GM23338 (cell line): Measurements from ENCODE around the gene ZNRD2. TPM values are rescaled to one million over a fixed set of nuclear protein-coding genes. Genes with fewer than 3 reads are reported as not detected.

Source experiments
- ATAC-seq: fragments of 200-7000 bp; cut with Tn5 transposase; 3 replicates; pipeline ENCODE4 v1.9.1; 2020
- DNase-seq: peaks from one replicate; pipeline ENCODE4 v3.0.0-alpha.2; 2015; ENCODE audit warnings: low spot score
- H2AFZ ChIP-seq: fragments of 200-600 bp; sonication (generic); 2 replicates; pipeline ENCODE4 v1.8.0; 2016; ENCODE audit warnings: antibody characterized with exemption, mild to moderate bottlenecking, moderate library complexity
- H3F3A ChIP-seq: fragments of 200-600 bp; sonication (generic); replicated peaks from 2 replicates; pipeline ENCODE4 v1.8.0; 2017; ENCODE audit warnings: antibody characterized with exemption, mixed run types, low read depth
- H3K27ac ChIP-seq: fragments of 200-600 bp; sonication (generic); 2 replicates; pipeline ENCODE4 v1.6.1; 2016; ENCODE audit warnings: low read depth
- H3K27me3 ChIP-seq: fragments of 200-600 bp; sonication (generic); 2 replicates; pipeline ENCODE4 v1.8.0; 2016; ENCODE audit warnings: mild to moderate bottlenecking, mixed run types, moderate library complexity; ENCODE audit not compliant: insufficient read depth
- H3K36me3 ChIP-seq: fragments of 200-600 bp; sonication (generic); 2 replicates; pipeline ENCODE4 v1.8.0; 2016; ENCODE audit warnings: mild to moderate bottlenecking; ENCODE audit not compliant: insufficient read depth
- H3K4me1 ChIP-seq: fragments of 200-600 bp; sonication (generic); 2 replicates; pipeline ENCODE4 v1.8.0; 2016; ENCODE audit warnings: mild to moderate bottlenecking, moderate library complexity; ENCODE audit not compliant: insufficient read depth
- H3K4me2 ChIP-seq: fragments of 200-600 bp; sonication (generic); 2 replicates; pipeline ENCODE4 v1.7.1; 2017; ENCODE audit warnings: mixed run types
- H3K4me3 ChIP-seq: fragments of 200-600 bp; sonication (generic); 2 replicates; pipeline ENCODE4 v1.6.1; 2016; ENCODE audit warnings: mixed run types
- H3K79me2 ChIP-seq: fragments of 200-600 bp; sonication (generic); replicated peaks from 2 replicates; pipeline ENCODE4 v1.8.0; 2017; ENCODE audit warnings: mild to moderate bottlenecking; ENCODE audit not compliant: insufficient read depth
- H3K9me2 ChIP-seq: fragments of 200-600 bp; sonication (generic); 2 replicates; pipeline ENCODE4 v1.8.0; 2017; ENCODE audit not compliant: insufficient read depth
- H4K20me1 ChIP-seq: fragments of 200-600 bp; sonication (generic); replicated peaks from 2 replicates; pipeline ENCODE4 v1.8.0; 2017; ENCODE audit warnings: mild to moderate bottlenecking; ENCODE audit not compliant: insufficient read depth
- H3K27ac Mint-ChIP-seq: 2 replicates; pipeline ENCODE4 v1.8.0; 2020; ENCODE audit warnings: inconsistent platforms, mild to moderate bottlenecking, moderate library complexity, mixed read lengths
- H3K27me3 Mint-ChIP-seq: 3 replicates; pipeline ENCODE4 v1.8.0; 2022; ENCODE audit warnings: low read depth, mild to moderate bottlenecking, moderate library complexity, mixed read lengths, inconsistent platforms; ENCODE audit not compliant: insufficient read depth, poor library complexity
- H3K36me3 Mint-ChIP-seq: 3 replicates; pipeline ENCODE4 v1.8.0; 2021; ENCODE audit warnings: low read depth, mild to moderate bottlenecking, inconsistent platforms, moderate library complexity, mixed read lengths
- H3K4me1 Mint-ChIP-seq: 3 replicates; pipeline ENCODE4 v1.8.0; 2020; ENCODE audit warnings: mild to moderate bottlenecking, inconsistent platforms, mixed read lengths
- H3K4me3 Mint-ChIP-seq: 3 replicates; pipeline ENCODE4 v1.8.0; 2021; ENCODE audit warnings: moderate library complexity, mild to moderate bottlenecking, inconsistent platforms, mixed read lengths
- H3K9me3 Mint-ChIP-seq: 3 replicates; pipeline ENCODE4 v1.8.0; 2020; ENCODE audit warnings: moderate library complexity, mild to moderate bottlenecking, inconsistent platforms, mixed read lengths
- EZH2 ChIP-seq: fragments of 200-600 bp; sonication (generic); IDR thresholded peaks from one replicate; pipeline ENCODE4 v1.8.0; 2017; ENCODE audit warnings: antibody characterized with exemption, mild to moderate bottlenecking, low read depth; ENCODE audit not compliant: unreplicated experiment
- NANOG ChIP-seq: IDR thresholded peaks from 2 replicates; pipeline ENCODE4 v1.6.1; 2016; ENCODE audit warnings: antibody characterized with exemption, borderline replicate concordance
- POLR2AphosphoS5 ChIP-seq: IDR thresholded peaks from 2 replicates; pipeline ENCODE4 v1.6.1; 2016; ENCODE audit warnings: antibody characterized with exemption, low read depth
- ZNF114 ChIP-seq: fragments of 250-450 bp; sonication (Bioruptor Pico); IDR thresholded peaks from 2 replicates; pipeline ENCODE4 v1.5.0; 2020; ENCODE audit warnings: mild to moderate bottlenecking, moderate library complexity
- ZNF331 ChIP-seq: fragments of 250-450 bp; sonication (Bioruptor Pico); IDR thresholded peaks from 2 replicates; pipeline ENCODE4 v1.5.0; 2020; ENCODE audit warnings: low read depth, mild to moderate bottlenecking, moderate library complexity
- polyA plus RNA-seq: library from polyadenylated mRNA; unstranded; fragments of >200 nt; fragmentation: Nextera tagmentation; extraction: Ambion mirVana; gene quantifications from 2 replicates; pipeline ENCODE4 v1.2.1, GENCODE V29; 2016
- total RNA-seq: library from RNA; depleted of rRNA; stranded (reverse); fragments of >200 nt; shearing (Covaris generic); gene quantifications from 2 replicates; pipeline ENCODE4 v1.2.3, GENCODE V29; 2014
- TF ChIP-seq, protein P1 (sequence below): IDR thresholded peaks from 2 replicates; pipeline ENCODE4 v1.6.1; 2016; ENCODE audit warnings: antibody characterized with exemption
- TF ChIP-seq, protein P2 (sequence below): fragments of 250-450 bp; sonication (Bioruptor Pico); IDR thresholded peaks from 2 replicates; pipeline ENCODE4 v1.5.0; 2020; ENCODE audit warnings: mild to moderate bottlenecking, moderate library complexity

The ZNRD2 gene
- total and polyA plus RNA-seq, 2 experiments from 2014 or later, result 78.6 to 148 TPM

GRCh38 chr11:65548395-65548794, 21.9 kb upstream of the ZNRD2 start (continued):
- TF ChIP-seq EZH2, result no peak
- no peak for TF ChIP-seq ZNF114 (CRISPR knock-in tag)
- TF ChIP-seq ZNF331 (CRISPR knock-in tag), result no peak
- TF ChIP-seq, protein P1, sequence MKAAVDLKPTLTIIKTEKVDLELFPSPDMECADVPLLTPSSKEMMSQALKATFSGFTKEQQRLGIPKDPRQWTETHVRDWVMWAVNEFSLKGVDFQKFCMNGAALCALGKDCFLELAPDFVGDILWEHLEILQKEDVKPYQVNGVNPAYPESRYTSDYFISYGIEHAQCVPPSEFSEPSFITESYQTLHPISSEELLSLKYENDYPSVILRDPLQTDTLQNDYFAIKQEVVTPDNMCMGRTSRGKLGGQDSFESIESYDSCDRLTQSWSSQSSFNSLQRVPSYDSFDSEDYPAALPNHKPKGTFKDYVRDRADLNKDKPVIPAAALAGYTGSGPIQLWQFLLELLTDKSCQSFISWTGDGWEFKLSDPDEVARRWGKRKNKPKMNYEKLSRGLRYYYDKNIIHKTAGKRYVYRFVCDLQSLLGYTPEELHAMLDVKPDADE, result no peak

DNA sequence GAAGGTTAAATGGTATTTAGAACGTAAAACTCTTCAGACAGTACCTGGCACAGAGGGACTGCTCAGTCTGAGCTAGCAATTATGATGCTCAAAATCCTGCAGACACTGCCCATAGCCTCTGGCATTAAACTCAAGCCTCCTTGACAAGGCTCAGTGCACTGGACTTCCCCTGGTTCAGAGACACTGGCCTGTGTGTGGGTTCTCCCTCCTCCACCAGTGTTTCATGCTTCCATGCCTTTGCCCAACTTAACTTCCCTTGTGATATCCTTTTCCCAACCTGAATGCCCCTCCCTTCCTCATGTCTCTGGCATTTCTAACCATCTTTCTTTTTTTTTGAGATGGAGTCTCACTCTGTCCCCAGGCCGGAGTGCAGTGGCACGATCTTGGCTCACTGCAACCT, 21.2 kb upstream of the ZNRD2 start:
- Histone ChIP-seq H3K27me3 (peaks cover 71% of the 10 kb centered on the region), H3K9me2 (no peaks in the 10 kb centered on the region), H2AFZ (no peak overlapping the region), H3K4me3 (no peak overlapping the region), H4K20me1 (peaks cover 3% of the 10 kb centered on the region; the same call in 1 of the 2 replicates), H3K36me3 (no peaks in the 10 kb centered on the region), H3K79me2 (no peaks in the 10 kb centered on the region), H3F3A (peaks cover 27% of the 10 kb centered on the region; the same call in 1 of the 2 replicates), H3K27ac (no peak overlapping the region), H3K4me2 (no peak overlapping the region), H3K4me1 (peaks cover 17% of the 10 kb centered on the region)
- Mint-ChIP-seq H3K4me3 (no peak overlapping the region; the same call in 2 of the 3 replicates), H3K4me1 (peaks cover 37% of the 10 kb centered on the region), H3K36me3 (no peaks in the 10 kb centered on the region; the same call in 2 of the 3 replicates), H3K27ac (no peak overlapping the region), H3K9me3 (no peaks in the 10 kb centered on the region; the same call in 2 of the 3 replicates), H3K27me3 (peaks cover 53% of the 10 kb centered on the region)
- DNase-seq, result no peak
- no peak for TF ChIP-seq EZH2
- TF ChIP-seq NANOG, result no peak
- TF ChIP-seq, protein P2, sequence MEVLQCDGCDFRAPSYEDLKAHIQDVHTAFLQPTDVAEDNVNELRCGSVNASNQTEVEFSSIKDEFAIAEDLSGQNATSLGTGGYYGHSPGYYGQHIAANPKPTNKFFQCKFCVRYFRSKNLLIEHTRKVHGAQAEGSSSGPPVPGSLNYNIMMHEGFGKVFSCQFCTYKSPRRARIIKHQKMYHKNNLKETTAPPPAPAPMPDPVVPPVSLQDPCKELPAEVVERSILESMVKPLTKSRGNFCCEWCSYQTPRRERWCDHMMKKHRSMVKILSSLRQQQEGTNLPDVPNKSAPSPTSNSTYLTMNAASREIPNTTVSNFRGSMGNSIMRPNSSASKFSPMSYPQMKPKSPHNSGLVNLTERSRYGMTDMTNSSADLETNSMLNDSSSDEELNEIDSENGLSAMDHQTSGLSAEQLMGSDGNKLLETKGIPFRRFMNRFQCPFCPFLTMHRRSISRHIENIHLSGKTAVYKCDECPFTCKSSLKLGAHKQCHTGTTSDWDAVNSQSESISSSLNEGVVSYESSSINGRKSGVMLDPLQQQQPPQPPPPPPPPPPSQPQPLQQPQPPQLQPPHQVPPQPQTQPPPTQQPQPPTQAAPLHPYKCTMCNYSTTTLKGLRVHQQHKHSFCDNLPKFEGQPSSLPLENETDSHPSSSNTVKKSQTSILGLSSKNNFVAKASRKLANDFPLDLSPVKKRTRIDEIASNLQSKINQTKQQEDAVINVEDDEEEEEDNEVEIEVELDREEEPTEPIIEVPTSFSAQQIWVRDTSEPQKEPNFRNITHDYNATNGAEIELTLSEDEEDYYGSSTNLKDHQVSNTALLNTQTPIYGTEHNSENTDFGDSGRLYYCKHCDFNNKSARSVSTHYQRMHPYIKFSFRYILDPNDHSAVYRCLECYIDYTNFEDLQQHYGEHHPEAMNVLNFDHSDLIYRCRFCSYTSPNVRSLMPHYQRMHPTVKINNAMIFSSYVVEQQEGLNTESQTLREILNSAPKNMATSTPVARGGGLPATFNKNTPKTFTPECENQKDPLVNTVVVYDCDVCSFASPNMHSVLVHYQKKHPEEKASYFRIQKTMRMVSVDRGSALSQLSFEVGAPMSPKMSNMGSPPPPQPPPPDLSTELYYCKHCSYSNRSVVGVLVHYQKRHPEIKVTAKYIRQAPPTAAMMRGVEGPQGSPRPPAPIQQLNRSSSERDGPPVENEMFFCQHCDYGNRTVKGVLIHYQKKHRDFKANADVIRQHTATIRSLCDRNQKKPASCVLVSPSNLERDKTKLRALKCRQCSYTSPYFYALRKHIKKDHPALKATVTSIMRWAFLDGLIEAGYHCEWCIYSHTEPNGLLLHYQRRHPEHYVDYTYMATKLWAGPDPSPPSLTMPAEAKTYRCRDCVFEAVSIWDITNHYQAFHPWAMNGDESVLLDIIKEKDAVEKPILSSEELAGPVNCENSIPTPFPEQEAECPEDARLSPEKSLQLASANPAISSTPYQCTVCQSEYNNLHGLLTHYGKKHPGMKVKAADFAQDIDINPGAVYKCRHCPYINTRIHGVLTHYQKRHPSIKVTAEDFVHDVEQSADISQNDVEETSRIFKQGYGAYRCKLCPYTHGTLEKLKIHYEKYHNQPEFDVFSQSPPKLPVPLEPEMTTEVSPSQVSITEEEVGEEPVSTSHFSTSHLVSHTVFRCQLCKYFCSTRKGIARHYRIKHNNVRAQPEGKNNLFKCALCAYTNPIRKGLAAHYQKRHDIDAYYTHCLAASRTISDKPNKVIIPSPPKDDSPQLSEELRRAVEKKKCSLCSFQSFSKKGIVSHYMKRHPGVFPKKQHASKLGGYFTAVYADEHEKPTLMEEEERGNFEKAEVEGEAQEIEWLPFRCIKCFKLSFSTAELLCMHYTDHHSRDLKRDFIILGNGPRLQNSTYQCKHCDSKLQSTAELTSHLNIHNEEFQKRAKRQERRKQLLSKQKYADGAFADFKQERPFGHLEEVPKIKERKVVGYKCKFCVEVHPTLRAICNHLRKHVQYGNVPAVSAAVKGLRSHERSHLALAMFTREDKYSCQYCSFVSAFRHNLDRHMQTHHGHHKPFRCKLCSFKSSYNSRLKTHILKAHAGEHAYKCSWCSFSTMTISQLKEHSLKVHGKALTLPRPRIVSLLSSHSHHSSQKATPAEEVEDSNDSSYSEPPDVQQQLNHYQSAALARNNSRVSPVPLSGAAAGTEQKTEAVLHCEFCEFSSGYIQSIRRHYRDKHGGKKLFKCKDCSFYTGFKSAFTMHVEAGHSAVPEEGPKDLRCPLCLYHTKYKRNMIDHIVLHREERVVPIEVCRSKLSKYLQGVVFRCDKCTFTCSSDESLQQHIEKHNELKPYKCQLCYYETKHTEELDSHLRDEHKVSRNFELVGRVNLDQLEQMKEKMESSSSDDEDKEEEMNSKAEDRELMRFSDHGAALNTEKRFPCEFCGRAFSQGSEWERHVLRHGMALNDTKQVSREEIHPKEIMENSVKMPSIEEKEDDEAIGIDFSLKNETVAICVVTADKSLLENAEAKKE (CRISPR knock-in tag), result no peak
- no peak for TF ChIP-seq ZNF331 (CRISPR knock-in tag)
- no peak for TF ChIP-seq ZNF114 (CRISPR knock-in tag)
- TF ChIP-seq POLR2AphosphoS5, result no peak
- ATAC-seq, result no peak
